ENCODE measurements around the gene LMOD3.

DNA sequence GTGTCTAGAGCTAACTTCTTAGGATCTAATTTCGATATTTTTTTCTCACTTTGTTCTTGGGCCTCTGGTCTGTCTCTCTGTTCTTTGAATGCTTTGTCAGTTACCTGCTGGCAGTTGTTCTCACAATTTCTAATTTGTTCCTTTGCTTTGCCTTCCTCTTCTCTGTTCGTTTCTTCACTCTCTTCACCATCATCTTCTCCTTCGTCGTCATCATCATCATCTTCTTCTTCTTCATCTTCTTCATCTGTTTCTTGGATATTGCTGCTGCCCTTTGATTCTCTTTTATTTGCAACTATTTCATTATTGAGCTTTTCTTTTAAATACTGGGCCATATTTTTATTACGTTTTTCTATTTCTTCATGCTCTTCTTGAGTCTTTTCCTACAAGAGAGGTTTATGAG lies 2.7 kb downstream of the LMOD3 start:
- no peak for TF ChIP-seq POLR2A (IDR thresholded peaks at IDR 0.05; ENCODE audit: low read depth, low read length)
- no peak for TF ChIP-seq POLR2AphosphoS5 (IDR thresholded peaks at IDR 0.05; ENCODE audit: low read depth, low read length)
- no peak for TF ChIP-seq TAF1 (IDR thresholded peaks at IDR 0.05; ENCODE audit: low read depth, low read length)

Data from GM12891 (cell line).